Activated CD4-positive, alpha-beta T cell treated with anti-CD3 and anti-CD28 coated beads, Interleukin-2, amount 10 ng/mL, durations not matched to agents 7 days and 5 days (primary cell): Measurements from ENCODE around the gene HEBP2. TPM values are rescaled to one million over a fixed set of nuclear protein-coding genes. Genes with fewer than 3 reads are reported as not detected.
A peak's percentile ranks its signal among the peaks of the same experiment; 100 is the strongest.

Source experiments
- CTCF ChIA-PET: fragments of 350-600 bp; sonication (Branson Sonifier 250); formaldehyde crosslinking; loops from one replicate; lab custom pipeline; 2021; ENCODE audit warnings: antibody characterized with exemption; lab: Charles Lee
- POLR2A ChIA-PET: fragments of 350-600 bp; sonication (Branson Sonifier 250); formaldehyde crosslinking; loops from one replicate; lab custom pipeline; 2021; ENCODE audit warnings: antibody characterized with exemption; lab: Charles Lee
- DNase-seq: peaks from one replicate; pipeline ENCODE4 v3.0.0-alpha.2; 2020
- H3K27ac Mint-ChIP-seq: one replicate; pipeline ENCODE4 v1.8.0; 2021; ENCODE audit warnings: mild to moderate bottlenecking, moderate library complexity, mixed read lengths
- H3K27me3 Mint-ChIP-seq: one replicate; pipeline ENCODE4 v1.8.0; 2021; ENCODE audit warnings: mixed read lengths
- H3K36me3 Mint-ChIP-seq: one replicate; pipeline ENCODE4 v1.8.0; 2021; ENCODE audit warnings: low read depth, mixed read lengths
- H3K4me1 Mint-ChIP-seq: one replicate; pipeline ENCODE4 v1.8.0; 2021; ENCODE audit warnings: mixed read lengths
- H3K4me3 Mint-ChIP-seq: one replicate; pipeline ENCODE4 v1.8.0; 2021; ENCODE audit warnings: mild to moderate bottlenecking, moderate library complexity, mixed read lengths
- H3K9me3 Mint-ChIP-seq: one replicate; pipeline ENCODE4 v1.8.0; 2021; ENCODE audit warnings: mixed read lengths
- total RNA-seq, 2 experiments: library from RNA; stranded (reverse); gene quantifications; one replicate each; pipeline ENCODE4 v1.2.3, GENCODE V29; 2021

Gene HEBP2
- total RNA-seq, 2 experiments from 2014 or later, result 9.2 to 11.7 TPM

DNA sequence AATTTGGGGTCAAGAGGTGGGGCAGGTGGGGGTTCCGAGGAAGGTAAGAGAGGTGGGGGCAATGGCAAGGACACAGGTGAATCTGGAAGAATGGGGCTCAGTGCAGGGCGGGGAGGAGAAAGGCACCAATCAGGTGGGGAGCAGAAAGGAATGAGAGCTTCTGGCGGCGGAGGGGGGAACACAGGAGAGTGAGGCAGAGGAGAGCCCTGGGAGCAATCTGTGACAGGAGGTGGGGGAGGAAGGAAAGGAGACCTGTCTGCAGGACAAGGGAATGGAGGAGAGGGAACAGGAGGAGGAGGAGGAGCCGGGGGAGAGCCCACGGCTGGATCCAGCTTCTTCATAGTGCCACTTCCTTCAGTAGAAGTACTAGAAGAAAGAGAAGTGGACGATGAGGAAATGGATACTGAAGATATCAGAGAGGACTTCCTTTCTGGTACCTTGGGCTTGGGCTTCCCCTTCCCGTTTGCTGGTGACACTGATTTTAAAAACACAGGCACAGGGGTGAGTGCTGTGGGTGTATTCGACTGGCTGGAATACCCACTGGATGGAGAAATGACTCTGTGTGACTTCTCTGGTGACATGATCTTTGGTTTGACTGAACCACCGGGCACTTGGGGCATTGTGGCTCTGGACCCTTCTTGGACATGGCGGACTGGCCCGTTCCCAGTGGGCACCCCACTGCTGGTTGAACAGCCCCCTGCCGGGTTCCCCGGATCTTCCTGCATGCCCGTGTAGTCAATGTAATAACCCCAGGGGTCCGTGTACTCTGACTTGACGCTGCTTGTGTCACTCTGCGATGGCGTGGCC, 27.4 kb downstream of the HEBP2 start:
- Mint-ChIP-seq H3K9me3 (no peaks in the 10 kb centered on the region), H3K36me3 (no peaks in the 10 kb centered on the region), H3K27ac (peak overlapping the region; percentile 39), H3K27me3 (no peaks in the 10 kb centered on the region), H3K4me1 (no peaks in the 10 kb centered on the region), H3K4me3 (no peak overlapping the region)
- no peak for DNase-seq
- ChIA-PET POLR2A (no interaction called here), CTCF (interaction anchor here (0.6 to 1.9 kb wide), 3 partner anchors 15 to 106 kb away, joined by 3 to 6 read pairs (median 4); no protein-coding TSS in a partner anchor)

DNA sequence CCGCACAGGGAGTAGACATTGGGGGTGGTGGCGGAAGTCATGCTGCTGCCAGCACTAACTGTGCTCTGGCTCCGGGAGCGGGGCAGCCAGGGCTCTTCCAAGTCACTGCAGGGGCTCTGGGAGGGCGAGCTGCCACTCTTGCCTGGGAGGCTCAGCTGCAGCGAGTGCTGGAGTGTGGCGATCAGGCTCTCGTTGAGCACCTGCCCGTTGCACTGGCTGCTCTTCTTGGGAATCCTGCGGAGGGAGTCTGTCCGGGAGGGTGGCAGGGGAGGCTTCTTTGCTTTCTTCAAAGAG, 28.0 kb downstream of the HEBP2 start:
- H3K27me3 Mint-ChIP-seq, result no peaks in the 10 kb centered on the region
- ChIA-PET POLR2A (no interaction called here), CTCF (no interaction called here)
- H3K4me3 Mint-ChIP-seq, result no peak overlapping the region
- H3K36me3 Mint-ChIP-seq, result no peaks in the 10 kb centered on the region
- H3K4me1 Mint-ChIP-seq, result no peaks in the 10 kb centered on the region
- H3K27ac Mint-ChIP-seq, result no peak overlapping the region
- H3K9me3 Mint-ChIP-seq, result no peaks in the 10 kb centered on the region
- DNase-seq, result no peak

GRCh38 chr6:138434096-138434495, 30.1 kb downstream of the HEBP2 start:
- no peak for DNase-seq
- ChIA-PET POLR2A (no interaction called here), CTCF (interaction anchor here (0.6 kb wide), 1 partner anchor 912 kb away, joined by 3 read pairs; no protein-coding TSS in a partner anchor)
- H3K4me1 Mint-ChIP-seq, result no peaks in the 10 kb centered on the region
- H3K27me3 Mint-ChIP-seq, result no peaks in the 10 kb centered on the region
- H3K36me3 Mint-ChIP-seq, result no peaks in the 10 kb centered on the region
- no peak overlapping the region for H3K27ac Mint-ChIP-seq
- H3K9me3 Mint-ChIP-seq, result no peaks in the 10 kb centered on the region
- no peak overlapping the region for H3K4me3 Mint-ChIP-seq

GRCh38 chr6:138434925-138435324, 30.9 kb downstream of the HEBP2 start:
- ChIA-PET POLR2A (no interaction called here), CTCF (interaction anchor here (0.6 to 1.5 kb wide), 2 partner anchors 74 to 911 kb away, joined by 3 to 5 read pairs; no protein-coding TSS in a partner anchor)
- H3K9me3 Mint-ChIP-seq, result no peaks in the 10 kb centered on the region

DNA sequence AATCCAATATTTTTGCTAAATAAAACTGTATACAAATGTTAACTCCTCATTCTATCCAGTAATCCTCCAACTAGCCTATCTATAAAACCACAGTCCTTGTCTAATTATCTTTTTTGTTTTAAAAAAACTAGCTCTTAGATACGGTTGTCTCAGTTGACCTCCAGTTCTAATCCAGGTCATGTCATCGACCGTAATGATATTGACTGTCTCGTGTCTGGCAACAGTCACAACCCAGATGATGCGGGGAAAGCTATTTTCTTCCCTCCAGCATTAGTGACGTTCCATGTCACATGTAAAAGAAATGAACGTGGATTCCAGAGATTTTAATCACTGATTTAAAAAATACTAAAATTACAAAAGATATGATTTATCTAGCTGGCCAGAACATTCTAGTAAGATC, 35.5 kb downstream of the HEBP2 start:
- H3K4me1 Mint-ChIP-seq, result no peaks in the 10 kb centered on the region
- H3K4me3 Mint-ChIP-seq, result no peak overlapping the region
- ChIA-PET POLR2A (no interaction called here), CTCF (no interaction called here)
- no peaks in the 10 kb centered on the region for H3K9me3 Mint-ChIP-seq
- H3K36me3 Mint-ChIP-seq, result no peaks in the 10 kb centered on the region
- H3K27ac Mint-ChIP-seq, result no peak overlapping the region
- H3K27me3 Mint-ChIP-seq, result no peaks in the 10 kb centered on the region
- no peak for DNase-seq

More at GRCh38 chr6:138434925-138435324, 30.9 kb downstream of the HEBP2 start:
- DNase-seq, result no peak
- H3K27me3 Mint-ChIP-seq, result no peaks in the 10 kb centered on the region
- H3K27ac Mint-ChIP-seq, result no peak overlapping the region
- no peak overlapping the region for H3K4me3 Mint-ChIP-seq
- H3K36me3 Mint-ChIP-seq, result no peaks in the 10 kb centered on the region
- no peaks in the 10 kb centered on the region for H3K4me1 Mint-ChIP-seq

- H3K9me3 Mint-ChIP-seq, result no peaks in the 10 kb centered on the region
- DNase-seq, result no peak
- H3K4me3 Mint-ChIP-seq, result no peak overlapping the region
- H3K27ac Mint-ChIP-seq, result no peak overlapping the region
- no peaks in the 10 kb centered on the region for H3K36me3 Mint-ChIP-seq
- no peaks in the 10 kb centered on the region for H3K27me3 Mint-ChIP-seq
- H3K4me1 Mint-ChIP-seq, result no peaks in the 10 kb centered on the region
- CTCF ChIA-PET, result interaction anchor here (1.4 kb wide), 1 partner anchor 16 kb away, joined by 3 read pairs; no protein-coding TSS in a partner anchor
- POLR2A ChIA-PET, result no interaction called here
Observed at GRCh38 chr6:138440296-138440695, 36.3 kb downstream of the HEBP2 start.

DNA sequence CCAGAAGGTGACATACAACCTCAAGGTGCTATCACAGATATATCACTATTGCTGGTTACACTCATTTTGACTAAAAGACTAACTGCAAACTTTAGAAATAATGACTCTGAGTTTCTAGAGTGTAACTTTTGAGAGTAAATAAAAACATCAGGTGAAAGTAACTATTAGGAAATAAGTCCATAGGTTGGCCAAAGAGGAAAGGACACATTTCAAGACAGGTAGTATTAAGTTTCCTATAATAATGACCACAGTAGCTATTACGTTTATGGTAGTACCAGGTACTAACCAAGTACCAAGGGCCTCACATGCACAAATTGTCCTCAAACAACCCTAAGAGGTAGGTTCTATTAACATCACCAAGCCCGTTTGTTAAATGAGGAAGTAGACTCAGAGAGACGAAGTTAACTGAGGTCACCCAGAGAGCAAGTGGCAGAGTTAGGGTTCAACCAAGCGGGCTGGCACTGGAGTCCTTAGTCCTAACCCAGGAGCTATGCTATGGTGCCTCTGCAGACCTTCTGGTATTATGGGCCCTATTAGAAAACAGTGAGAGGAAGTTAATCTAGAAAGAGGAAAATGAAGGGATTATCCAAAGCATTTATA, 36.8 kb downstream of the HEBP2 start:
- Mint-ChIP-seq H3K27me3 (no peaks in the 10 kb centered on the region), H3K4me3 (no peak overlapping the region), H3K27ac (no peak overlapping the region), H3K9me3 (no peaks in the 10 kb centered on the region), H3K36me3 (no peaks in the 10 kb centered on the region), H3K4me1 (no peaks in the 10 kb centered on the region)
- ChIA-PET POLR2A (no interaction called here), CTCF (interaction anchor here (0.7 to 1.4 kb wide), 2 partner anchors 15 to 141 kb away, joined by 3 read pairs; no protein-coding TSS in a partner anchor)
- no peak for DNase-seq

- no peaks in the 10 kb centered on the region for H3K9me3 Mint-ChIP-seq
- H3K27ac Mint-ChIP-seq, result no peak overlapping the region
- H3K27me3 Mint-ChIP-seq, result no peaks in the 10 kb centered on the region
- no peak for DNase-seq
- H3K4me1 Mint-ChIP-seq, result no peaks in the 10 kb centered on the region
- CTCF ChIA-PET, result interaction anchor here (1.5 kb wide), 1 partner anchor 67 kb away, joined by 3 read pairs; no protein-coding TSS in a partner anchor
- no peak overlapping the region for H3K4me3 Mint-ChIP-seq
- POLR2A ChIA-PET, result no interaction called here
- H3K36me3 Mint-ChIP-seq, result no peaks in the 10 kb centered on the region
Observed at GRCh38 chr6:138441965-138442364, 37.9 kb downstream of the HEBP2 start.

GRCh38 chr6:138442663-138443062, 38.6 kb downstream of the HEBP2 start:
- H3K4me3 Mint-ChIP-seq, result no peak overlapping the region
- no peak overlapping the region for H3K27ac Mint-ChIP-seq
- H3K4me1 Mint-ChIP-seq, result no peaks in the 10 kb centered on the region
- CTCF ChIA-PET, result interaction anchor here (1.5 kb wide), 1 partner anchor 67 kb away, joined by 3 read pairs; no protein-coding TSS in a partner anchor
- H3K27me3 Mint-ChIP-seq, result no peaks in the 10 kb centered on the region
- H3K9me3 Mint-ChIP-seq, result no peaks in the 10 kb centered on the region
- no peaks in the 10 kb centered on the region for H3K36me3 Mint-ChIP-seq
- no peak for DNase-seq
- POLR2A ChIA-PET, result no interaction called here

- Mint-ChIP-seq H3K27ac (no peak overlapping the region), H3K4me1 (no peaks in the 10 kb centered on the region), H3K27me3 (no peaks in the 10 kb centered on the region), H3K4me3 (no peak overlapping the region), H3K36me3 (no peaks in the 10 kb centered on the region), H3K9me3 (no peaks in the 10 kb centered on the region)
- no peak for DNase-seq
- ChIA-PET CTCF (interaction anchor here (0.6 to 1.0 kb wide), 2 partner anchors 39 to 305 kb away, joined by 3 to 6 read pairs; partner anchors contain the start of gene HEBP2), POLR2A (no interaction called here)
Observed at GRCh38 chr6:138443979-138444378, 40.0 kb downstream of the HEBP2 start.

DNA sequence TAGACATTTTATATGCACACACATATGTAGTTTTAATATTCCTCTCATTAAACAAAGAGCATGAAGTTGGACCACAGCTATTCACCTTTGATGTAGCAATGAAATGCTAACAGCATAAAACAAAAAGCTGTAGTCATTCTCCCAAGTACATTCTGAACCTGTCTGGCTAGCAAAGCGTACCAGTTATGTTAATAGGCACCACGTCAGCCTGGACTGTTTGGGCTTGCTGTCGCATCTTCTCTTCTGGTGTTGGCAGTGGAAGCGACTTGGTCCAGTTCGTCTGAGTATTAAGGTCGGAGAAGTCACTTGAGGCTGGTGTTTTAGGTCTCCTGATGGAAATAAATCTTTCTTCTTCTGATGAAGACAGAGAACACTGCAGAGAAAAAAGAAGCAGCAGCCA, 42.8 kb downstream of the HEBP2 start:
- no peak overlapping the region for H3K4me3 Mint-ChIP-seq
- POLR2A ChIA-PET, result no interaction called here
- no peaks in the 10 kb centered on the region for H3K4me1 Mint-ChIP-seq
- no peaks in the 10 kb centered on the region for H3K9me3 Mint-ChIP-seq
- no peak for DNase-seq
- H3K36me3 Mint-ChIP-seq, result no peaks in the 10 kb centered on the region
- peaks cover 2% of the 10 kb centered on the region for H3K27me3 Mint-ChIP-seq
- H3K27ac Mint-ChIP-seq, result no peak overlapping the region
- CTCF ChIA-PET, result interaction anchor here (0.5 to 1.4 kb wide), 3 partner anchors 16 to 1163 kb away, joined by 3 to 4 read pairs (median 3); no protein-coding TSS in a partner anchor

DNA sequence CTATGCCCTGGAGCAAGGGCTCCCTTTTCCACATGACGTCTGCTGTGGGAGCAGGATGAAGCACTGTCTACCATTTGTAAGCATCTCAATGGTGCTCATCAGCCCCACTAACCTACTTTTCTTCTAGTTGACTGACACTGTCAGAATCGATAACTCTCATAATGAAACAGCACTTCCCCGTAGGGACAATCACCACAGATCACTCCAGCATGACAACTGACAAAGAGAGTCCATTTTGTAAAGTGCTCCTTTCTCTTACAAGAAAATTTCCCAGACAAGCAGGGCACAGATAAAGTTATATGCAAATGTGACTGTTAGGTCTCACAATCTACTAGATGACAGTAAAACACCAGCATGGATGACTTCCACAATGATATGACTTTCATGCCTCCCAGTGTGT, 46.4 kb downstream of the HEBP2 start:
- Mint-ChIP-seq H3K36me3 (no peaks in the 10 kb centered on the region), H3K27ac (no peak overlapping the region), H3K4me3 (no peak overlapping the region), H3K4me1 (peaks cover 9% of the 10 kb centered on the region), H3K27me3 (peaks cover 2% of the 10 kb centered on the region), H3K9me3 (no peaks in the 10 kb centered on the region)
- no peak for DNase-seq
- POLR2A ChIA-PET, result no interaction called here
- CTCF ChIA-PET, result interaction anchor here (0.6 kb wide), 1 partner anchor 27 kb away, joined by 4 read pairs; no protein-coding TSS in a partner anchor

GRCh38 chr6:138451043-138451442, 47.0 kb downstream of the HEBP2 start:
- ChIA-PET POLR2A (no interaction called here), CTCF (no interaction called here)

More at GRCh38 chr6:138451043-138451442, 47.0 kb downstream of the HEBP2 start:
- Mint-ChIP-seq H3K36me3 (no peaks in the 10 kb centered on the region), H3K27ac (no peak overlapping the region), H3K4me3 (no peak overlapping the region), H3K9me3 (no peaks in the 10 kb centered on the region), H3K4me1 (peaks cover 15% of the 10 kb centered on the region), H3K27me3 (peaks cover 2% of the 10 kb centered on the region)
- no peak for DNase-seq
